Kidney epithelial cell (primary cell): Measurements from ENCODE around the gene SARS1. TPM values are rescaled to one million over a fixed set of nuclear protein-coding genes. Genes with fewer than 3 reads are reported as not detected.

Experiments
- DNase-seq: peaks from one replicate; pipeline ENCODE4 v3.0.0-alpha.2; 2010; ENCODE audit warnings: low read depth
- H3K27me3 ChIP-seq: 2 replicates; pipeline ENCODE4 v1.6.0; 2011; ENCODE audit warnings: low read length; ENCODE audit not compliant: control insufficient read depth, insufficient read depth
- H3K36me3 ChIP-seq: 2 replicates; pipeline ENCODE4 v1.5.1; 2011; ENCODE audit warnings: low read length; ENCODE audit not compliant: control insufficient read depth, insufficient read depth
- H3K4me3 ChIP-seq: 2 replicates; pipeline ENCODE4 v1.5.1; 2011; ENCODE audit warnings: low read depth, mild to moderate bottlenecking, control low read depth, low read length
- CTCF ChIP-seq: IDR thresholded peaks from 2 replicates; pipeline ENCODE4 v1.5.1; 2011; ENCODE audit warnings: mild to moderate bottlenecking, moderate library complexity, low read length, control low read depth, inconsistent platforms; ENCODE audit not compliant: insufficient read depth, poor library complexity, severe bottlenecking
- total RNA-seq: library from RNA; depleted of rRNA; stranded (reverse); fragments of >200 nt; gene quantifications from 2 replicates; pipeline ENCODE4 v1.2.3, GENCODE V29; 2015

SARS1 gene
- total RNA-seq, 1 donor from 2014 or later, result 411 TPM

- no peak for DNase-seq
- Histone ChIP-seq H3K36me3 (no peaks in the 10 kb centered on the region), H3K4me3 (no peak overlapping the region), H3K27me3 (no peaks in the 10 kb centered on the region)
- no peak for TF ChIP-seq CTCF
Observed at GRCh38 chr1:109251277-109252166, 37.8 kb downstream of the SARS1 start.

GRCh38 chr1:109252167-109252892 is 38.6 kb downstream of the SARS1 start:
- Histone ChIP-seq H3K36me3 (no peaks in the 10 kb centered on the region), H3K27me3 (no peaks in the 10 kb centered on the region), H3K4me3 (no peak overlapping the region)
- no peak for DNase-seq
- no peak for TF ChIP-seq CTCF

- Histone ChIP-seq H3K4me3 (peak overlapping the region; percentile 13), H3K36me3 (no peaks in the 10 kb centered on the region), H3K27me3 (no peaks in the 10 kb centered on the region)
- TF ChIP-seq CTCF, result no peak
- DNase-seq, result peak; percentile 50
Observed at GRCh38 chr1:109252893-109253802, 39.4 kb downstream of the SARS1 start.

GRCh38 chr1:109253803-109254620 is 40.3 kb downstream of the SARS1 start:
- TF ChIP-seq CTCF, result no peak
- peak; percentile 43 for DNase-seq
- Histone ChIP-seq H3K27me3 (no peaks in the 10 kb centered on the region), H3K4me3 (peak overlapping the region; percentile 20), H3K36me3 (no peaks in the 10 kb centered on the region)

GRCh38 chr1:109254621-109255096 is 40.9 kb downstream of the SARS1 start:
- TF ChIP-seq CTCF, result peak; percentile 16
- Histone ChIP-seq H3K36me3 (no peaks in the 10 kb centered on the region), H3K4me3 (no peak overlapping the region), H3K27me3 (no peaks in the 10 kb centered on the region)
- DNase-seq, result no peak
